ENCODE results near the gene FAM8A1. TPM values are rescaled to one million over a fixed set of nuclear protein-coding genes. Genes with fewer than 3 reads are reported as not detected.
"Not testable (repeated sequence)": the region's sequence is repeated elsewhere in the genome, so short reads cannot be mapped to it uniquely, and the experiment has no call there.

The FAM8A1 gene
- polyA plus RNA-seq, 1 of the 3 experiments (the other 2 are of a cell fraction), result 5.0 TPM

DNA sequence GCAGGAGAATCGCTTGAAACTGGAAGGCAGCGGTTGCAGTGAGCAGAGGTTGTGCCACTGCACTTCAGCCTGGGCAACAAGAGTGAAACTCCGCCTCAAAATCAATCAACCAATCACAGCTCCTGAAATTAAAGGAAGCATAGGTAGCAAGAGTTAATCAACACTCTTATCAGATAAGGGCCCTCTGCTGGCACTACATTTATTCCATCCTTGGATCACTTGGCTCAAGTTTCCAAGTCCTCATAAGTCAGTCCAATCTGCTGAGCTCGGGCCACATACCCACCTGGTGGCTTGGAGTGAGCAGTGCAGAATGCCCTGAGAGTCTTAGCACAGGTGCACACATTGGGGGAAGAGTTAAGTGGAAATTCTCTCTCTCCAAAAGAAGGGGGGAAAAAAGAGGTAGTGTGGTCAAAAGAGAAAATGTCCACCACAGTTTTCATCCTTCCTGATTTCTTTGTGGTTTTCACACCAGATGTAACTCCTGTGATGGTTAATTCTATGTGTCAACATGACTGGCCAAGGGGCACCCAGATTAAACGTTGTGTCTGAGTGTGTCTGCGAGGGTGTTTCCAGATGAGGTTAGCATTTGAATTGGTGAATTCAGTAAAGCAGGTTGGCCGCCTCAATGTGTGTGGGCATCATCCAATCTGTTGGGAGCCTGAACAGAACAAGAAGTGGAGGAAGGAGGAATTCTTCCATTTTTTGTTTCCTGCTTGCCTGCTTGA lies 14.2 kb upstream of the FAM8A1 start:
- Histone ChIP-seq H3K9me3 (no peaks in the 10 kb centered on the region), H2AFZ (ENCODE audit: low read depth) (no peak overlapping the region), H3K9me2 (no peaks in the 10 kb centered on the region), H3K79me2 (ENCODE audit: insufficient read depth) (no peaks in the 10 kb centered on the region), H3F3A (replicated peaks; ENCODE audit: insufficient read depth) (peaks cover 10% of the 10 kb centered on the region), H3K4me3 (ENCODE audit: low read depth in 2 of 2, low read length in 1 of 2) (no peak overlapping the region), H3K27me3 (ENCODE audit: insufficient read depth) (no peaks in the 10 kb centered on the region), H4K20me1 (ENCODE audit: insufficient read depth) (no peaks in the 10 kb centered on the region), H3K4me1 (ENCODE audit: control insufficient read depth in 1 of 2, insufficient read depth in 2 of 2, low read depth in 1 of 2, low read length in 1 of 2) (no peaks in the 10 kb centered on the region), H3K27ac (ENCODE audit: low read depth in 2 of 2, low read length in 1 of 2) (no peak overlapping the region), H3K36me3 (replicated peaks in 1 of 2; ENCODE audit: control insufficient read depth in 1 of 2, insufficient read depth in 2 of 2, low read length in 1 of 2) (no peaks in the 10 kb centered on the region), H3K9ac (no peak overlapping the region), H3K4me2 (no peak overlapping the region)
- POLR2A ChIA-PET, result no interaction called here
- no peak for TF ChIP-seq TAF1 (IDR thresholded peaks at IDR 0.05; ENCODE audit: borderline replicate concordance, low read depth, low read length)
- no peak for TF ChIP-seq REST (IDR thresholded peaks at IDR 0.05; ENCODE audit: low read depth, low read length)
- TF ChIP-seq YY1 (IDR thresholded peaks at IDR 0.05; ENCODE audit: low read depth), result no peak
- no peak for TF ChIP-seq IRF3 (IDR thresholded peaks at IDR 0.05; ENCODE audit: low read depth, low read length)
- TF ChIP-seq RXRA (IDR thresholded peaks at IDR 0.05; ENCODE audit: borderline replicate concordance, low read depth), result no peak
- no peak for TF ChIP-seq GATA2 (CRISPR knock-in tag; IDR thresholded peaks at IDR 0.05)
- TF ChIP-seq CHD2 (IDR thresholded peaks at IDR 0.05; ENCODE audit: low read length, partially characterized antibody), result no peak
- no peak for TF ChIP-seq USF1 (IDR thresholded peaks at IDR 0.05; ENCODE audit: borderline replicate concordance, low read depth)
- no peak for TF ChIP-seq JUND (IDR thresholded peaks at IDR 0.05)
- TF ChIP-seq EZH2phosphoT487 (IDR thresholded peaks at IDR 0.05; ENCODE audit: borderline replicate concordance, low read depth), result no peak
- TF ChIP-seq, protein P1, sequence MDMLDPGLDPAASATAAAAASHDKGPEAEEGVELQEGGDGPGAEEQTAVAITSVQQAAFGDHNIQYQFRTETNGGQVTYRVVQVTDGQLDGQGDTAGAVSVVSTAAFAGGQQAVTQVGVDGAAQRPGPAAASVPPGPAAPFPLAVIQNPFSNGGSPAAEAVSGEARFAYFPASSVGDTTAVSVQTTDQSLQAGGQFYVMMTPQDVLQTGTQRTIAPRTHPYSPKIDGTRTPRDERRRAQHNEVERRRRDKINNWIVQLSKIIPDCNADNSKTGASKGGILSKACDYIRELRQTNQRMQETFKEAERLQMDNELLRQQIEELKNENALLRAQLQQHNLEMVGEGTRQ (IDR thresholded peaks at IDR 0.05; ENCODE audit: borderline replicate concordance, low read depth, low read length), result no peak
- no peak for TF ChIP-seq RCOR1 (IDR thresholded peaks at IDR 0.05; ENCODE audit: low read length)
- TF ChIP-seq TCF12 (IDR thresholded peaks at IDR 0.05), result no peak
- 76% methylated on average over 7 of the region's 7 CpGs for WGBS (ENCODE audit: low lambda C conversion rate)
- DNase-seq, result no peak
- CTCF ChIA-PET, result interaction anchor here (1.2 to 3.5 kb wide), 6 partner anchors 15 to 428 kb away, joined by 3 to 51 read pairs (median 24); partner anchors contain the start of gene FAM8A1

DNA sequence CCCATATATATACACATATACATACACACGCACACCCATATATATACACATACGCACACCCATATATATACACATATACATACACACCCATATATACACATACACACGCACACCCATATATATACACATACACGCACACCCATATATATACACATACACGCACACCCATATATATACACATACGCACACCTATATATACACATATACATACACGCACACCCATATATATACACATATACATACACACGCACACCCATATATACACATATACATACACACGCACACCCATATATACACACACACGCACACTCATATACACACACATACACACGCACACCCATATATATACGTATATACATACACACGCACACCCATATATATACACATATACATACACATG lies 13.5 kb upstream of the FAM8A1 start:
- H4K20me1 ChIP-seq (ENCODE audit: insufficient read depth); CTCF ChIA-PET; H3K4me3 ChIP-seq (ENCODE audit: low read depth in 2 of 2, low read length in 1 of 2); H3K9ac ChIP-seq; H2AFZ ChIP-seq (ENCODE audit: low read depth); POLR2A ChIA-PET; H3K4me1 ChIP-seq (ENCODE audit: control insufficient read depth in 1 of 2, insufficient read depth in 2 of 2, low read depth in 1 of 2, low read length in 1 of 2); H3K27ac ChIP-seq (ENCODE audit: low read depth in 2 of 2, low read length in 1 of 2); H3K27me3 ChIP-seq (ENCODE audit: insufficient read depth); DNase-seq; H3K36me3 ChIP-seq (replicated peaks in 1 of 2; ENCODE audit: control insufficient read depth in 1 of 2, insufficient read depth in 2 of 2, low read length in 1 of 2); H3K9me3 ChIP-seq; H3K79me2 ChIP-seq (ENCODE audit: insufficient read depth); H3K4me2 ChIP-seq; H3K9me2 ChIP-seq: not testable (repeated sequence)
- WGBS (ENCODE audit: low lambda C conversion rate), result 97% methylated on average over 13 of the region's 13 CpGs
- H3F3A ChIP-seq (replicated peaks; ENCODE audit: insufficient read depth), result peaks cover 10% of the 10 kb centered on the region

Measured in SK-N-SH (cell line).